GM18867 (cell line): ENCODE results near the gene SPATA6L.
"Not testable (repeated sequence)": the region's sequence is repeated elsewhere in the genome, so short reads cannot be mapped to it uniquely, and the experiment has no call there.

Source experiments
- ATAC-seq: cut with Tn5 transposase; IDR thresholded peaks from one replicate; pipeline ENCODE4 v1.9.1; 2021; ENCODE audit warnings: mild to moderate bottlenecking, moderate library complexity; ENCODE audit not compliant: unreplicated experiment

The SPATA6L gene

DNA sequence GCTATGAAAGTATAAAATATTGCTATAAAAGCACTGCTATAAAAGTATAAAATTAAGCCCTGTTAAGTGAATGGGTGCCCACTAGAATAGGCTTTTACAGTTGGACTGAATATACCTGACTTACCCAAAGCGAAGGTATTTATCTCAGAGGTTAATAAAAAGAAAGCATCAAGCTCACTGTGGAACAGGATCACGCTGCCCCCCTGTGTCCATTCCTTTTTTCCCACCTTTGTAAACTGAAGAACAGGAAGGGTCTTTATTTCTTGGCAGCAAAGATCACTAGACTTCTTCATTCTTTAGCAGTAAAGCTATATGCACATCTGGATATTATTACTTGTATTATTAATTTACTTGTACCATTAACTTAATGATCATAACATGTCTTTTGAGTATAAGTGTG, 26.3 kb downstream of the SPATA6L start:
- no peak for ATAC-seq

DNA sequence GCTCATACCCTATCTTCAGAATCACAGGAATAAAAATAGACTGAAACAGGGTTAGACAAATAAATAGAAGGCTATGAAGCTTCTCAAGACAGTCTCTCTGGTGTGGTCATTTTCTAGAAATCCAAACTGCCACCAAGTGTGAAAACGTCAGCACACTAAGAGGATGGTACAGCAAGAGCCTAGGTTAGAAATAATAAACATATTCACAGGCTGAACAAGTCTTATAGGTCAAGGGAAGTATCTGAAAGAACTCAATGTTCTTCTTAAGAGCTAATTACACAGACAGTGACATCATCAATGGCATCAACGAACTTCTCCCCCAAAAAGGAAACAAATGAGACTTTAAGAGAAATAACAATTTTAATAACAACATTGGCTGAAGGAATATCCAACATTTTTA, 26.9 kb downstream of the SPATA6L start:
- ATAC-seq, result no peak

DNA sequence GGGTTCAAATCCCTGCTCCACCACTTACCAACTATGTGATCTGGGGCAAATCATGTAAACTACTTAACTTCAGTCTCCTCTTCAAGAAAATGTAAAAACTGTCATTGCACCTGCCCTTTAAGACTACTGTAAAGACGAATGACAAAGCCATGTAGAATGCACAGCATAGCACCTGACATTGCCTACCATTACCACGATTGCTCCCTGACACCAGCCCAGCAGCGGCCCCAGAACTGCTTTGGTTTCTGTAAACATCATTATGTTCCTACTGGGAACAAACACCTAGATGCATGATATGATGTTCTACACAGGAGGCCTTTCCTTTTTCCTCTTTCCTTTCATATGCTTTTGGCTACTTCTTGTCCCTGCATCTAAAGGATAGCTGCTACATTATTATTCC, 27.3 kb downstream of the SPATA6L start:
- ATAC-seq, result no peak

DNA sequence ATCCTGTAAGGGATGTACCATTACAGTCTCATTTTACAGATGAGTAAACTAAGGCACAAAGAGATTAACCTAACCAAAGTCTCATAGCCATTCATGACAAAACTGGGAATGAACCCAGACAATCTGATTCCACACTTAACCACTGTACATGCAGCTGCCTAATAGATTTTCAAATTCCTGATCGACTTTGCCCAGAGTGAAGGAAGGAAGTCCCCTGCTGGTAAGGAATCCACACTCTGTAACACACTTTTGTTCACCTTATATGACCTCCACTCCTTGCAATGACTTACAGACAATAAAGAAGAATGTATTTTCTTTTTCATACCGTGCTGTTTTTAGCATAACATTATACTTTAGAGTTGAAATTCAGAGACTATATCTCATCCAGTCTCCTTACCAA, 35.4 kb downstream of the SPATA6L start:
- no peak for ATAC-seq

DNA sequence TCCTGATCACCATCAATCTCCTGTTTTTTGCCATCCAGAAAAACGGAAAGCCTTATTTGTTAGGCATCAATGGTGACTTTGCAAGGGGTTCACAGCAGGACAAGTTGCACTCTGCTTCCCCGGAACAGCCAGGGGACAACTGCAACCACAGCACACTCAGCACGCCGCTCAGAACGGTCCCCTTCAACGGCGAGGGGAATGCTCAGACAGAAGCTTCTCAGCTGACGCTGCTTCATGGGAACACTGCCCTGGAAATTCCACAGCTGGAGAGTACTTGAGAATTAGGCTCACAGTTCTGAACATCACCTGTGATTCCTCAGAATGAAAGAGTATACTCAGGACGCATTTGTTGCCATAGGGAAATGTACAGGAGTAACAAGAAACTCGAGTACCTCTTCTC, 44.3 kb downstream of the SPATA6L start:
- no peak for ATAC-seq

DNA sequence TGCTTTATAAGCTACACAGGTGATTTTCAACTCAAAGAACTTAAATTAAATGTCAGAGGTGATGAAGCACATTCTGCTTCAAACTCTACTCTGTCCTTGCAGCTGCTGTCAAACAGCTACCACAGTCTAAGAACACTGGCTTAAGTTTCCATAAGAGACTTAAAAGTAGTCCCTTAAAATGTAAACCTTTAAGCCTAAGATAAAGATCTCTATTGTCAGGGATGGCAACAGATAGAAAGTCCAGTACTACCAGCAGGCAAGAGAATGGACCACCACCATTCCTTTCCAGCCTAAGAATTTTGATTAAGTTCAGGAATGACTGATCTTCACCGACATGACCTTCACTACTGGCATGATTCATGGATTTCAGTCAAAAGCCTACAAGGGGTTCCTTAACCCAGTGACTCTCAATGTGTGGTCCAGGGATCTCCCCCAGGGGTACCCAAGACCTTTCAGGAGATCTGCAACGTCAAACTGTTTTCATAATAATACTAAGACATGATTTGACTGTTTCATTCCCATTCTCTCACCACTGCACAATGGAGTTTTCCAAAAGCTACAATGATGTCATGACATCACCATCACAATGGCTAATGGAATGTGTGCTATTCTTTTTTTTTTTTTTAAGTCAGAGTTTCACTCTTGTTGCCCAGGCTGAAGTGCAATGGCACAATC, 45.3 kb downstream of the SPATA6L start:
- ATAC-seq, result no peak

DNA sequence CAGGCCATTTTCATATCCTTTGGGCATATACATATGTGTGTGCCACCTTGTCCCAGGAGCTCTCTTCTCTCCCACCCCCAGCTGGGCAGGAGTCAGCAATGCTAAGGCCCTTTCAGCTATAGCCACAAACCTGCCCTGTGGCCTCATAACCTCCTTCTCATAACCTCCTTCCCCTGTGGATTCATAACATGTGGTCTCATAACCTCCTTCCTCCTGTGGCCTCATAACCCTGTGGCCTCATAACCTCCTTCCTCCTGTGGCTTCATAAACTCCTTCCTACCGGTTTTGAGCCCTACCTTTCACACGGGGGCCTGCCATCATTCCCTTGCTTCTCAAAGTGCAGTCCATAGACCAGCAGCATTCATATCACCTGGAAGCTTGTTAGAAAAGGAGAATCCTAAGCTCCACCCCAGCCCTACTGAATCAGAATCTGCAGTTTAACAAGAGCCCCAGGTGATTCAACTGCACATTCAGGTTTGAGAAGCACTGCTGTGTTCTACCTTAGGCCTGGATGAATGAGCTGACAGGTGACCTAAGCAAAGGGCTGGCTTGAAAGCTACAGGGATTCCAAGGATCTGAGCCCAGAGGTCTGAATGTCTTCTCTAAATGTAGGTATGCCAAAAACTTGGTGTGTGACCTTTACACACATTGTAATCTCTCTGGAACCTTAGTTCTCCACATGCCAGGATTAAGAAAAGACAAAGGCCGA, 46.1 kb downstream of the SPATA6L start:
- no peak for ATAC-seq

DNA sequence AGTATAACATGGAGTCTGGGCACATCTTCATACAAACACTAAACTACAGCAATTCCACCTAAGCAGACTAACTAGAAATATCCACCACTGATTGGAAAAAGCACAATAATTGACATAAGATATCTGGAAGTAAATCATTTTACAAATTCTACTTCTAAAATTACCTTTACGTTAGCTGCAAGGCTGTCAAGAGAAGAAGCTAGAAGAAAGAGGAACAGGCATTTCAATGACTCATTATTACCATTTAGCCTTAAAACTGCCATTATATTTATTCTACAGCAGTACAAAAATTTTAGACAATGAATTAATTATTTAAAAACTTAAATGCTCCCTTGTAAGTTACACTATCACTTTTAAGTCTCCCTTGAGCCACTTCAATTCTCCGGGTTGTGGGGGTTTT, 47.6 kb downstream of the SPATA6L start:
- no peak for ATAC-seq

DNA sequence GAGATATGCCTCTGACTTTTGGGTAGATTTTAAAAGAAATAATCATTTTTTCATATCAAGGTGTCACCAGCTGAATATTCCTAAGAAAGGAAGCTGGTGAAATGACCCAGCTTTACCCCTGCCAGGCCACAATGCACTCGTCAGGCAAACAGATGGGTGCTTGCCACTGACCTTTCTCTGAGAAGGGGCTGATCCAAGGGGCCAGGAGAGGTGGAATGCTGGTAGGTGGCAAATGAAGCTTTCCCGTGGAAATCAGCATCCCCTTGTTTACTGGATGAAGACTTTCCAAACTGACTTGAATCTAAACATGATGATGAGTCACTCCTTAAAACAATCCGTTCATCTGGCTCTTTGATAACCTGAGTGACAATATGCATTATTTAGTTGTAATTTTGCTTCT, 48.5 kb downstream of the SPATA6L start:
- no peak for ATAC-seq

DNA sequence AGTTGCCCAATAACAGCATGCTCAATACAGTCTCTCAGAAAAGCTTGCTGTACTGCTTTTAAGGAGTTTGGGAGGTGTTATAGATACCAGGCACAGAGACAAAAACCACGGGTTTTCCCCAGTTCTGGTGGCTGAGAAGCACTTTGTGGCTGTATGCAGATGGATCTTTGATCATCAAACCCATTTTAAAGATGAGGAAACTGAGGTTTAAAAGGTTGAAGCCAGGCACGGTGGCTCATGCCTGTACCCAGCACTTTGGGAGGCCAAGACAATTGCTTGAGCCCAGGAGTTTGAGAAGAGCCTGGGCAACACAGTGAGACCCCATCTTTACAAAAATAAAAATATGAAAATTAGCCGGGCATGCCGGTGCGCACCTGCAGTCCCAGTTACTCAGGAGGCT, 50.5 kb downstream of the SPATA6L start:
- no peak for ATAC-seq

DNA sequence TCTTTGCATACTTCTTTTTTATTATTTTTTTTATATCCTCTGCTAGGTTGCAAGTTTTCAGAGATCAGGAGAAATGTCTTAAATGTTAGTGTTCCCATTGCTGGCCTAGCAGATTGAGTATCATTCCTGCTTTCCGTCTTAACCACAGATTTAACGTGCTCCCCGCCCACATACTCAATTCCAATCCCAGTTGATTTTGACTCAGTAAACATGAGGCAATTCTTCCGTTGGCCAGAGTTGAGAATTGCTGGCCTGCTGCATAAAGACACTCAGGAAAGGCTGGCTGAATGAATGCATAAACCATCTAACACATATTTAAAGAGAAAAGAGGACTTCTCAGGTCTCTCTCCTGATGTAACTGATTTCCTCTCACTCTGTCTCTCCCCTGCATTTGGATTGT, 51.0 kb downstream of the SPATA6L start:
- ATAC-seq, result no peak

DNA sequence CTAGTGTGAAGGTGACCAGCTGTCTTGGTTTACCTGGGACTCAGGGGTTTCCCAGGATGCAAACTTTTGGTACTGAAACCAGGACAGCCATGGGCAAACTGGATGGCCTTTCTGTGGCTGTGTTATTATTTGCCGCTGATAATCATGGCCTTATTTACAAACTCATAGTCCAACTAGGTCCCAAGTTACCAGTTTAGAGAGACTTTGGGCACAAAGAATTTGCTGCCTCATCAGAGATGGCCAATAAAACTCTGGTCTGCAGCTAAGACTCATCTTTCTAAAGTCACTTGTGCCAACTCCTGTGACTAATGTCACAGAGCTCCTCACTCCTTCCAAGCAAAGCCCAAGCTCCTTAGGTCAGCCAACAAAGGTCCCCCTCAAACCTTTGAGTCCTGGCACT, 51.7 kb downstream of the SPATA6L start:
- no peak for ATAC-seq

DNA sequence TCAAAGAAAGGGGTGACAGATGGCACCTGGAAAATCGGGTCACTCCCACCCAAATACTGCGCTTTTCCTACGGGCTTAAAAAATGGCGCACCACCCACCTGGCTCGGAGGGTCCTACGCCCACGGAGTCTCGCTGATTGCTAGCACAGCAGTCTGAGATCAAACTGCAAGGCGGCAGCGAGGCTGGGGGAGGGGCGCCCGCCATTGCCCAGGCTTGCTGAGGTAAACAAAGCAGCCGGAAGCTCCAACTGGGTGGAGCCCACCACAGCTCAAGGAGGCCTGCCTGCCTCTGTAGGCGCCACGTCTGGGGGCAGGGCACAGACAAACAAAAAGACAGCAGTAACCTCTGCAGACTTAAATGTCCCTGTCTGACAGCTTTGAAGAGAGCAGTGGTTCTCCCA, 60.2 kb downstream of the SPATA6L start:
- not testable (repeated sequence) for ATAC-seq

DNA sequence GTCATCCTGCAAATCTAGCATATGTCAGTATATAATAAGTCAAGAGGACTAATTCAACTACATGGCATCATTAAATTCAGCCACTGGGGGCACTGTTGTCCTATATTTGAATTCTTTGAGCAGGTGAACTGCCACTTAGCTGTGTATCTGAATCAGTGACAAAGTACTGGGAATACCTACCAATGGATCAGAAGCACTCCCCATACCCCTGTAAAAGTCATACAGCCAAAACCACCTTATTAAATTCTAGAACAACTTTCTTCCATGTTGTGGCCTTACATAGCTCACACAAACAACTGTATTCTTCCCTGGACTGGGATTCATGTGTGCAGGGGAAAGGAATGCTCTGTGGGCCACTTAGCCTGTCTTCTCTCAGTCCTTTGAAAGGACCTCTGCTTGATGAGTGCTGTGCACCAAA, 61.6 kb downstream of the SPATA6L start:
- ATAC-seq, result no peak

DNA sequence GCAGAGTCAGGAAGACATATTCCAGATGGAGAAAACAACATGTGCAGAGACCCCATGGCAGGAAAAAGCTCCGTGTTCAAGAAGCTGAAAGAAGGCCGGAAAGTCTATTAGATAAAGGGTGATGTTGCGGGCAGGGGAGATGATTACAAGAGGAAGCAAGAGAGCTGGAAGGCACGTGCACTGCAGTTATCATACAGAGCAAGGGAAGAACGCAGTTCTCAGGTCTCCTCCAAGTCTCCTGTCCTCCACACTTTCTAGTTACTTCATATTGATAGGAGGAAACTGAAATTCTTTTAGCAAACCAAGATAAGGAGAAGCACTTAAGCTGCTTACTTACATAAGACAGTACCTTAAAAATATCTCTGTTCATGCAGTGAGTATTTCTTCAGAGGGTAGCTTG, 62.5 kb downstream of the SPATA6L start:
- no peak for ATAC-seq

DNA sequence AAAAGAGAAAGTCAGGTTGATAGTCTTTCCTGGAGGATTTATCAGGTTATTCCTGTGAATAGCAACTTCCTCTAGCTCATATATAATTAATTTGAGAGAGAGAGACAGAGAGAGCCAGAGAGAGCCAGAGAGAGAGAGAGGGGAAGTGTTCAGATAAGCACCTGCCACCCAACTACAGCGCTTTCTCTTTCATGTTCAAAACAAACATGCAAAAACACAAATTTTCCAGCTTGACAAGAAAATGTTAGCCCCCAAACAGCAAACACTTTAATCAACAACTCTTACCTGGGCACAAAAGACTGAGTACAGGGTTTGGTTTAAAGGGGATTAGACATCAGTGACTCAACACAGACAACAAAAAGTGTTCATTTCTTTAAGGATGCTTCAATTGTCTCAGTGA, 65.9 kb downstream of the SPATA6L start:
- ATAC-seq, result no peak

DNA sequence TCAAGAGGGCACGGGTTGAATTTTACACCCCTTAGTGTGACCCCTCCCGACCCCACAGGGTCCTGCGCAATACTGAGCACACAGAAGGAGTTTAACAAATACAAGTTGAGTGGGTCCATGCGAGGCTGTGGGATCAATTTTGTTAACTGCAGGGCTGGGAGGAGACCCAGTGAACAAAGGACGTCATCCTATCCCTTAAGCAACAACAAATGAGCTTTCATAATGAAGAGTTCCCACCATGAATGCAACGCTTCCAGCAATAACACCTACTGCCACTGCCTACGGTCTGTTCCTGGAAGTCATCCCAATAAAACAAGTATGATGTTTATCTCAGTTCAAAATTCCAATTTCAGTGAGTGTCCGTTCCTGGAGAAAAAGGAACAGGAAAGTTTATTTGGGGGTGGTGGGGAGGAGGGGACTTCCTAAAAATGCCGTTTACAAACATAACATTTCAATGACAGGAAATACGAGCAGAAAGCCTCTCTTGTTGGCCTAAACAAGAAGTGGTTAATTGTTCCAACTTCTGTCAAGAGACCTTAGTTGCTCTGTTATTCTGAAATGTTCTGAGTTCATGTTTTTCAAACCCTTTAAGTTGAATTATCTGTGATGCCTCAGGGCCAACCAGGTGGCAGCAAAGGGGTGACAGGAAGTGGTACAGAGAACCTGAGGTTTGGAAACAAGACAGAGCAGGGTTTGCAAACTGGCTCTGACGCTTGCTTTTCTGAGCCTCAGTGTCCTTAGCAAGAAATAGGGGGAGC, 69.9 kb downstream of the SPATA6L start:
- ATAC-seq, result no peak

DNA sequence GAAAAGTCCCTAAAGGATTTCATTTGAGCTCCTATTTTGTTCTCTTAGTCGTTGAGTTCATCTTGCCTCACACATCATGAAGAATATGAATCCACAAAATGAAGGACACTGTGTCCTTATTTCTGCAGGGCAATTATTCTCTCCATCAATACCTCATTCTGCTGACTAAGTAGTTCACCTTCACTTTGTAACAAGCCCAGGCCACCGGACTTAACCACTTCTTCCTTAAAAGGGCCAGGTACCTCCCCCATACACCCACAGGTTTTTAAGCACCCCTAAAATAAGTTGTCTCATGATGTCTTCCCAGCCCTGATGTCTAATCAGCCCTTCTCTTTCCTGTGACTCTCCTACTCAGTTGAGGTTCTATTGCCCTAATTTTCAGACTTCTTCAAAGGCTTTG, 71.3 kb downstream of the SPATA6L start:
- ATAC-seq, result no peak

DNA sequence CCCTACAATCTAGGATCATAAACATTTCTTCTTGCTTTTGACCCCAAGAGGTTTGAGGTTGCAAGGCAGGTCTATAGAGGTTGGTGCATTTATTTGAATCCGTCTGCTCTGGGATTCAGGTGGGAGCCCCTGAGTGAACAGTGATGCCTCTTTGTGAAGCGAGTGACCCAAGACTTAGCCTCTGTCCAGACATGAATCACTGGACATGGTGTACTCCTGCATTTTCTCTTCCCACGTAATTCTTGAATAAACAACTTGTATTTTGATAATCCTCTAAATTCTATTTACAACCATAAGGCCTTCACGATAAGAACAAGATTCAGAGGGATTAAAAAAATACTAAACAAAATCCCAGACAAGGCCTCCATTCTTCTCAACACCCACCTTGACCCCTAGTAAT, 71.7 kb downstream of the SPATA6L start:
- no peak for ATAC-seq

DNA sequence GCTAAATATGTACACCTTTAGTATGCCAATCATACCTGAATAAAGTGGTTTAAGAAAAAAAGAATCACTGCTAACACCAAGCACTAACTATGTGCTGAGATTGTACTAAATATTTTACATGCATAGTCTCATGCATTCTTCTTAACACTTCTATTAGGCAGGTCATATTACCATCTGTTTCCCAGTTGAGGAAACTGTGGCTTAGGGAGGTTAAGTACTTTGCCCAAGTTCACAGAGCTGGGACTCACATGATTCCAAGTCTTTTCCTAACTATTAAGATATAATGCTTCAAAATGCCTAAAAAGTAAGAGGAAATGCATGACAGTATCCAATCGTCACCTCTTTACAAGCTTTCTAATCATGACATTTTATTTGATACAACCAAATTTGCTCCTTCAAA, 73.4 kb downstream of the SPATA6L start:
- ATAC-seq, result no peak

DNA sequence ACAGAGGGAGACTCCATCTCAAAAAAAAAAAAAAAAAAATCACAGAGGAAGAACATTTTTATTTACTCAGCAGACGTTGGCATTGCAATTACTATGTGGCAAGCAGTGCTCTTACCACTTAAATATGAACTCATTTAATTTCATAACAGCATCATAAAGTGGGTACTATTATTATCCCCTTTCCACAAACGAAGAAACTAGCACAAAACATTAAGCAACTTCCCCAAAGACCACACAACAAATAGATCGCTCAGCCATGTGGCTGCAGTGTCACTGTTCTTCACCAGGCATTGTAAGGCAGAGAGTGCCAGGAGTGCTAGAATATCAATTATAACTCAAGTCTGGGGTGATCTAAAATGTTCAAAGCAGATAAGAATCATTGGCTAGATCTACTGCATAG, 74.0 kb downstream of the SPATA6L start:
- ATAC-seq, result no peak

DNA sequence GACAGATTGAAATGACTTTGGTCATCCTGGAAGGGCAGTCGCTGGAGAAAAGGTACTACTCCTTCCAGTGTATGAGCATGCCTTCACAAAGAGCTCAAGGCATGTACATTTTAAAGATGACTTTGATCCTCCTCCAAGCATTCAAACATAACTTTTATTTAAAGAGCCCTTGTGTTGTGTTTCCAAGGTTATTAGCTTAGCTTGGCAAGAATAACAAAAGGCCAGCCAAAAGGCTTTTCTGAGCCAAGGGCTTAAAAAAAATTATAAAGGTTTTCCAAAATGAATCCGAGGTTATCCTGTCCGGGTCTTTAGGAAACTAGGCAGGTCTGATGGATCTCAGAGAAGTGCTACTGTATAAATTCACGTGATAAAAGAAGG, 75.2 kb downstream of the SPATA6L start:
- no peak for ATAC-seq
